GM23338 (cell line): ENCODE data around the gene MESP1. TPM values are rescaled to one million over a fixed set of nuclear protein-coding genes. Genes with fewer than 3 reads are reported as not detected.

Experiments used
- ATAC-seq: fragments of 200-7000 bp; cut with Tn5 transposase; 3 replicates; pipeline ENCODE4 v1.9.1; 2020
- DNase-seq: peaks from one replicate; pipeline ENCODE4 v3.0.0-alpha.2; 2015; ENCODE audit warnings: low spot score
- H2AFZ ChIP-seq: fragments of 200-600 bp; sonication (generic); 2 replicates; pipeline ENCODE4 v1.8.0; 2016; ENCODE audit warnings: antibody characterized with exemption, mild to moderate bottlenecking, moderate library complexity
- H3F3A ChIP-seq: fragments of 200-600 bp; sonication (generic); replicated peaks from 2 replicates; pipeline ENCODE4 v1.8.0; 2017; ENCODE audit warnings: antibody characterized with exemption, mixed run types, low read depth
- H3K27ac ChIP-seq: fragments of 200-600 bp; sonication (generic); 2 replicates; pipeline ENCODE4 v1.6.1; 2016; ENCODE audit warnings: low read depth
- H3K27me3 ChIP-seq: fragments of 200-600 bp; sonication (generic); 2 replicates; pipeline ENCODE4 v1.8.0; 2016; ENCODE audit warnings: mild to moderate bottlenecking, mixed run types, moderate library complexity; ENCODE audit not compliant: insufficient read depth
- H3K36me3 ChIP-seq: fragments of 200-600 bp; sonication (generic); 2 replicates; pipeline ENCODE4 v1.8.0; 2016; ENCODE audit warnings: mild to moderate bottlenecking; ENCODE audit not compliant: insufficient read depth
- H3K4me1 ChIP-seq: fragments of 200-600 bp; sonication (generic); 2 replicates; pipeline ENCODE4 v1.8.0; 2016; ENCODE audit warnings: mild to moderate bottlenecking, moderate library complexity; ENCODE audit not compliant: insufficient read depth
- H3K4me2 ChIP-seq: fragments of 200-600 bp; sonication (generic); 2 replicates; pipeline ENCODE4 v1.7.1; 2017; ENCODE audit warnings: mixed run types
- H3K4me3 ChIP-seq: fragments of 200-600 bp; sonication (generic); 2 replicates; pipeline ENCODE4 v1.6.1; 2016; ENCODE audit warnings: mixed run types
- H3K79me2 ChIP-seq: fragments of 200-600 bp; sonication (generic); replicated peaks from 2 replicates; pipeline ENCODE4 v1.8.0; 2017; ENCODE audit warnings: mild to moderate bottlenecking; ENCODE audit not compliant: insufficient read depth
- H3K9me2 ChIP-seq: fragments of 200-600 bp; sonication (generic); 2 replicates; pipeline ENCODE4 v1.8.0; 2017; ENCODE audit not compliant: insufficient read depth
- H4K20me1 ChIP-seq: fragments of 200-600 bp; sonication (generic); replicated peaks from 2 replicates; pipeline ENCODE4 v1.8.0; 2017; ENCODE audit warnings: mild to moderate bottlenecking; ENCODE audit not compliant: insufficient read depth
- H3K27ac Mint-ChIP-seq: 2 replicates; pipeline ENCODE4 v1.8.0; 2020; ENCODE audit warnings: inconsistent platforms, mild to moderate bottlenecking, moderate library complexity, mixed read lengths
- H3K27me3 Mint-ChIP-seq: 3 replicates; pipeline ENCODE4 v1.8.0; 2022; ENCODE audit warnings: low read depth, mild to moderate bottlenecking, moderate library complexity, mixed read lengths, inconsistent platforms; ENCODE audit not compliant: insufficient read depth, poor library complexity
- H3K36me3 Mint-ChIP-seq: 3 replicates; pipeline ENCODE4 v1.8.0; 2021; ENCODE audit warnings: low read depth, mild to moderate bottlenecking, inconsistent platforms, moderate library complexity, mixed read lengths
- H3K4me1 Mint-ChIP-seq: 3 replicates; pipeline ENCODE4 v1.8.0; 2020; ENCODE audit warnings: mild to moderate bottlenecking, inconsistent platforms, mixed read lengths
- H3K4me3 Mint-ChIP-seq: 3 replicates; pipeline ENCODE4 v1.8.0; 2021; ENCODE audit warnings: moderate library complexity, mild to moderate bottlenecking, inconsistent platforms, mixed read lengths
- H3K9me3 Mint-ChIP-seq: 3 replicates; pipeline ENCODE4 v1.8.0; 2020; ENCODE audit warnings: moderate library complexity, mild to moderate bottlenecking, inconsistent platforms, mixed read lengths
- CREB1 ChIP-seq: fragments of 250-450 bp; sonication (Bioruptor Pico); IDR thresholded peaks from 2 replicates; pipeline ENCODE4 v1.5.0; 2020; ENCODE audit warnings: low read depth, mild to moderate bottlenecking, moderate library complexity
- CTCF ChIP-seq, 2 experiments: fragments of 200-600 bp in 1 of 2; sonication (generic) in 1 of 2; conservative IDR thresholded peaks; 2 replicates each; pipeline versions ENCODE4 v1.5.1 to v1.6.1; 2016 to 2017; ENCODE audit warnings: antibody characterized with exemption in 2 of 2, low read depth in 2 of 2, mild to moderate bottlenecking in 2 of 2, moderate library complexity in 1 of 2
- EZH2 ChIP-seq: fragments of 200-600 bp; sonication (generic); IDR thresholded peaks from one replicate; pipeline ENCODE4 v1.8.0; 2017; ENCODE audit warnings: antibody characterized with exemption, mild to moderate bottlenecking, low read depth; ENCODE audit not compliant: unreplicated experiment
- EZH2phosphoT487 ChIP-seq: fragments of 200-600 bp; sonication (generic); IDR thresholded peaks from one replicate; pipeline ENCODE4 v1.8.1; 2018; ENCODE audit warnings: antibody characterized with exemption; ENCODE audit not compliant: unreplicated experiment
- JUNB ChIP-seq: IDR thresholded peaks from one replicate; pipeline ENCODE4 v1.6.1; 2016; ENCODE audit warnings: antibody characterized with exemption; ENCODE audit not compliant: unreplicated experiment
- NANOG ChIP-seq: IDR thresholded peaks from 2 replicates; pipeline ENCODE4 v1.6.1; 2016; ENCODE audit warnings: antibody characterized with exemption, borderline replicate concordance
- POLR2AphosphoS5 ChIP-seq: IDR thresholded peaks from 2 replicates; pipeline ENCODE4 v1.6.1; 2016; ENCODE audit warnings: antibody characterized with exemption, low read depth
- REST ChIP-seq: IDR thresholded peaks from one replicate; pipeline ENCODE4 v1.6.1; 2018; ENCODE audit warnings: antibody characterized with exemption; ENCODE audit not compliant: unreplicated experiment
- STAT1 ChIP-seq: IDR thresholded peaks from one replicate; pipeline ENCODE4 v1.6.1; 2016; ENCODE audit warnings: antibody characterized with exemption; ENCODE audit not compliant: unreplicated experiment
- ZNF114 ChIP-seq: fragments of 250-450 bp; sonication (Bioruptor Pico); IDR thresholded peaks from 2 replicates; pipeline ENCODE4 v1.5.0; 2020; ENCODE audit warnings: mild to moderate bottlenecking, moderate library complexity
- ZNF331 ChIP-seq: fragments of 250-450 bp; sonication (Bioruptor Pico); IDR thresholded peaks from 2 replicates; pipeline ENCODE4 v1.5.0; 2020; ENCODE audit warnings: low read depth, mild to moderate bottlenecking, moderate library complexity
- polyA plus RNA-seq: library from polyadenylated mRNA; unstranded; fragments of >200 nt; fragmentation: Nextera tagmentation; extraction: Ambion mirVana; gene quantifications from 2 replicates; pipeline ENCODE4 v1.2.1, GENCODE V29; 2016
- total RNA-seq: library from RNA; depleted of rRNA; stranded (reverse); fragments of >200 nt; shearing (Covaris generic); gene quantifications from 2 replicates; pipeline ENCODE4 v1.2.3, GENCODE V29; 2014
- TF ChIP-seq, protein P1 (sequence below): IDR thresholded peaks from 2 replicates; pipeline ENCODE4 v1.6.1; 2016; ENCODE audit warnings: antibody characterized with exemption
- TF ChIP-seq, protein P2 (sequence below): fragments of 250-450 bp; sonication (Bioruptor Pico); IDR thresholded peaks from 2 replicates; pipeline ENCODE4 v1.5.0; 2020; ENCODE audit warnings: mild to moderate bottlenecking, moderate library complexity

MESP1 gene
- total and polyA plus RNA-seq, 2 experiments from 2014 or later: 0.21 to 0.91 TPM

DNA sequence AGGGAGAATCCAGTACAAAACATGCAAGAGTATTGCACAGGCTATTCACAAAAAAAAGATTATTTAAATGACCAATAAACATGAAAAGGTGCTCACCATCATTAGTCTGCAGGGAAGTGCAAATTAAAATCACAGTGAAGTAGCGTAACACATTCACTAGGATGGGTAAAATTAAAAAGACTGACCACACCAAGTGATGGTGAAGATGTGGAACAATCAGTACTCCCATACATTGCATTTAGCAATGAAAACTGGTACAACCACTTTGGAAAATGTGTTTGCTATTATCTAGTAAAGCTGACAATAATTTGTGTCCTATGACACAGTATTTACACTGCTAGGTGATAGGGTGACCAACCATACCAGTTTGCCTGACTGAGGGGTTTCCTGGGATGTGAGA is 26.4 kb downstream of the MESP1 start:
- H3K27ac Mint-ChIP-seq: no peak overlapping the region
- no peak overlapping the region for H2AFZ ChIP-seq
- no peak overlapping the region for H3K4me3 Mint-ChIP-seq

More for the DNA sequence above, 26.4 kb downstream of the MESP1 start:
- no peaks in the 10 kb centered on the region for H3K4me1 ChIP-seq
- no peaks in the 10 kb centered on the region for H3K79me2 ChIP-seq
- H3K27ac ChIP-seq: no peak overlapping the region
- H3K4me3 ChIP-seq: no peak overlapping the region
- no peaks in the 10 kb centered on the region for H3F3A ChIP-seq
- TF ChIP-seq EZH2phosphoT487: no peak
- TF ChIP-seq NANOG: no peak
- TF ChIP-seq ZNF331 (CRISPR knock-in tag): no peak
- TF ChIP-seq CREB1 (CRISPR knock-in tag): no peak
- TF ChIP-seq, protein P1, sequence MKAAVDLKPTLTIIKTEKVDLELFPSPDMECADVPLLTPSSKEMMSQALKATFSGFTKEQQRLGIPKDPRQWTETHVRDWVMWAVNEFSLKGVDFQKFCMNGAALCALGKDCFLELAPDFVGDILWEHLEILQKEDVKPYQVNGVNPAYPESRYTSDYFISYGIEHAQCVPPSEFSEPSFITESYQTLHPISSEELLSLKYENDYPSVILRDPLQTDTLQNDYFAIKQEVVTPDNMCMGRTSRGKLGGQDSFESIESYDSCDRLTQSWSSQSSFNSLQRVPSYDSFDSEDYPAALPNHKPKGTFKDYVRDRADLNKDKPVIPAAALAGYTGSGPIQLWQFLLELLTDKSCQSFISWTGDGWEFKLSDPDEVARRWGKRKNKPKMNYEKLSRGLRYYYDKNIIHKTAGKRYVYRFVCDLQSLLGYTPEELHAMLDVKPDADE: no peak
- TF ChIP-seq REST: no peak
- TF ChIP-seq EZH2: no peak
- no peak for TF ChIP-seq POLR2AphosphoS5
- TF ChIP-seq, protein P2, sequence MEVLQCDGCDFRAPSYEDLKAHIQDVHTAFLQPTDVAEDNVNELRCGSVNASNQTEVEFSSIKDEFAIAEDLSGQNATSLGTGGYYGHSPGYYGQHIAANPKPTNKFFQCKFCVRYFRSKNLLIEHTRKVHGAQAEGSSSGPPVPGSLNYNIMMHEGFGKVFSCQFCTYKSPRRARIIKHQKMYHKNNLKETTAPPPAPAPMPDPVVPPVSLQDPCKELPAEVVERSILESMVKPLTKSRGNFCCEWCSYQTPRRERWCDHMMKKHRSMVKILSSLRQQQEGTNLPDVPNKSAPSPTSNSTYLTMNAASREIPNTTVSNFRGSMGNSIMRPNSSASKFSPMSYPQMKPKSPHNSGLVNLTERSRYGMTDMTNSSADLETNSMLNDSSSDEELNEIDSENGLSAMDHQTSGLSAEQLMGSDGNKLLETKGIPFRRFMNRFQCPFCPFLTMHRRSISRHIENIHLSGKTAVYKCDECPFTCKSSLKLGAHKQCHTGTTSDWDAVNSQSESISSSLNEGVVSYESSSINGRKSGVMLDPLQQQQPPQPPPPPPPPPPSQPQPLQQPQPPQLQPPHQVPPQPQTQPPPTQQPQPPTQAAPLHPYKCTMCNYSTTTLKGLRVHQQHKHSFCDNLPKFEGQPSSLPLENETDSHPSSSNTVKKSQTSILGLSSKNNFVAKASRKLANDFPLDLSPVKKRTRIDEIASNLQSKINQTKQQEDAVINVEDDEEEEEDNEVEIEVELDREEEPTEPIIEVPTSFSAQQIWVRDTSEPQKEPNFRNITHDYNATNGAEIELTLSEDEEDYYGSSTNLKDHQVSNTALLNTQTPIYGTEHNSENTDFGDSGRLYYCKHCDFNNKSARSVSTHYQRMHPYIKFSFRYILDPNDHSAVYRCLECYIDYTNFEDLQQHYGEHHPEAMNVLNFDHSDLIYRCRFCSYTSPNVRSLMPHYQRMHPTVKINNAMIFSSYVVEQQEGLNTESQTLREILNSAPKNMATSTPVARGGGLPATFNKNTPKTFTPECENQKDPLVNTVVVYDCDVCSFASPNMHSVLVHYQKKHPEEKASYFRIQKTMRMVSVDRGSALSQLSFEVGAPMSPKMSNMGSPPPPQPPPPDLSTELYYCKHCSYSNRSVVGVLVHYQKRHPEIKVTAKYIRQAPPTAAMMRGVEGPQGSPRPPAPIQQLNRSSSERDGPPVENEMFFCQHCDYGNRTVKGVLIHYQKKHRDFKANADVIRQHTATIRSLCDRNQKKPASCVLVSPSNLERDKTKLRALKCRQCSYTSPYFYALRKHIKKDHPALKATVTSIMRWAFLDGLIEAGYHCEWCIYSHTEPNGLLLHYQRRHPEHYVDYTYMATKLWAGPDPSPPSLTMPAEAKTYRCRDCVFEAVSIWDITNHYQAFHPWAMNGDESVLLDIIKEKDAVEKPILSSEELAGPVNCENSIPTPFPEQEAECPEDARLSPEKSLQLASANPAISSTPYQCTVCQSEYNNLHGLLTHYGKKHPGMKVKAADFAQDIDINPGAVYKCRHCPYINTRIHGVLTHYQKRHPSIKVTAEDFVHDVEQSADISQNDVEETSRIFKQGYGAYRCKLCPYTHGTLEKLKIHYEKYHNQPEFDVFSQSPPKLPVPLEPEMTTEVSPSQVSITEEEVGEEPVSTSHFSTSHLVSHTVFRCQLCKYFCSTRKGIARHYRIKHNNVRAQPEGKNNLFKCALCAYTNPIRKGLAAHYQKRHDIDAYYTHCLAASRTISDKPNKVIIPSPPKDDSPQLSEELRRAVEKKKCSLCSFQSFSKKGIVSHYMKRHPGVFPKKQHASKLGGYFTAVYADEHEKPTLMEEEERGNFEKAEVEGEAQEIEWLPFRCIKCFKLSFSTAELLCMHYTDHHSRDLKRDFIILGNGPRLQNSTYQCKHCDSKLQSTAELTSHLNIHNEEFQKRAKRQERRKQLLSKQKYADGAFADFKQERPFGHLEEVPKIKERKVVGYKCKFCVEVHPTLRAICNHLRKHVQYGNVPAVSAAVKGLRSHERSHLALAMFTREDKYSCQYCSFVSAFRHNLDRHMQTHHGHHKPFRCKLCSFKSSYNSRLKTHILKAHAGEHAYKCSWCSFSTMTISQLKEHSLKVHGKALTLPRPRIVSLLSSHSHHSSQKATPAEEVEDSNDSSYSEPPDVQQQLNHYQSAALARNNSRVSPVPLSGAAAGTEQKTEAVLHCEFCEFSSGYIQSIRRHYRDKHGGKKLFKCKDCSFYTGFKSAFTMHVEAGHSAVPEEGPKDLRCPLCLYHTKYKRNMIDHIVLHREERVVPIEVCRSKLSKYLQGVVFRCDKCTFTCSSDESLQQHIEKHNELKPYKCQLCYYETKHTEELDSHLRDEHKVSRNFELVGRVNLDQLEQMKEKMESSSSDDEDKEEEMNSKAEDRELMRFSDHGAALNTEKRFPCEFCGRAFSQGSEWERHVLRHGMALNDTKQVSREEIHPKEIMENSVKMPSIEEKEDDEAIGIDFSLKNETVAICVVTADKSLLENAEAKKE: no peak
- TF ChIP-seq ZNF114 (CRISPR knock-in tag): no peak
- no peak for TF ChIP-seq CTCF (conservative IDR thresholded peaks at IDR 0.05; ENCODE audit: low read depth in 2 of 2)
- TF ChIP-seq STAT1: no peak
- no peak for TF ChIP-seq JUNB
- H3K36me3 ChIP-seq: no peaks in the 10 kb centered on the region
- Mint-ChIP-seq H3K36me3 (no peaks in the 10 kb centered on the region), H3K9me3 (peaks cover 3% of the 10 kb centered on the region; the same call in 2 of the 3 replicates), H3K27me3 (peaks cover 3% of the 10 kb centered on the region), H3K4me1 (no peaks in the 10 kb centered on the region)
- H4K20me1 ChIP-seq: no peaks in the 10 kb centered on the region
- ATAC-seq: no peak
- no peak for DNase-seq
- no peaks in the 10 kb centered on the region for H3K27me3 ChIP-seq
- H3K4me2 ChIP-seq: no peak overlapping the region
- no peaks in the 10 kb centered on the region for H3K9me2 ChIP-seq
